ENCODE data around the gene SLA2.
"Not testable (repeated sequence)": the region's sequence is repeated elsewhere in the genome, so short reads cannot be mapped to it uniquely, and the experiment has no call there.

Gene SLA2

DNA sequence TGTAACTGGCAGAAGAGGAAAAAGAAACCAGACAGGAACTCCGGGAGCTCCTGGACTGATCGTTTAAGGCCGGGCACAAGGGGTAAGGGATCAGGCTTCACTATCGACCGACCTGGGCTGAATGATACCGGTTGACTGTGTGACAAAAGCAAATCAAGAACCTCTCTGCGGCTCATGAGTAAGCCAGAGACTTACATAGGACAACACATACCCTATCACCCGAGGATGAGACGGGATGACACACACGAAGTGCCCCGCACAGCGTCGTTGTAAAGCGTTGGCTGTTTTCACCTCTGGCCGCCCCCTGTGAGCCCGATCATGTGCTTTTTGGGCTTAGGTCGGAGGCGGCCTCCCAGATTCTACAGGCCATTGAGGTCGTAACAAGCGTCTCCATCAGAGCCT, 73.3 kb downstream of the SLA2 start:
- DNase-seq = peak; percentile 58

DNA sequence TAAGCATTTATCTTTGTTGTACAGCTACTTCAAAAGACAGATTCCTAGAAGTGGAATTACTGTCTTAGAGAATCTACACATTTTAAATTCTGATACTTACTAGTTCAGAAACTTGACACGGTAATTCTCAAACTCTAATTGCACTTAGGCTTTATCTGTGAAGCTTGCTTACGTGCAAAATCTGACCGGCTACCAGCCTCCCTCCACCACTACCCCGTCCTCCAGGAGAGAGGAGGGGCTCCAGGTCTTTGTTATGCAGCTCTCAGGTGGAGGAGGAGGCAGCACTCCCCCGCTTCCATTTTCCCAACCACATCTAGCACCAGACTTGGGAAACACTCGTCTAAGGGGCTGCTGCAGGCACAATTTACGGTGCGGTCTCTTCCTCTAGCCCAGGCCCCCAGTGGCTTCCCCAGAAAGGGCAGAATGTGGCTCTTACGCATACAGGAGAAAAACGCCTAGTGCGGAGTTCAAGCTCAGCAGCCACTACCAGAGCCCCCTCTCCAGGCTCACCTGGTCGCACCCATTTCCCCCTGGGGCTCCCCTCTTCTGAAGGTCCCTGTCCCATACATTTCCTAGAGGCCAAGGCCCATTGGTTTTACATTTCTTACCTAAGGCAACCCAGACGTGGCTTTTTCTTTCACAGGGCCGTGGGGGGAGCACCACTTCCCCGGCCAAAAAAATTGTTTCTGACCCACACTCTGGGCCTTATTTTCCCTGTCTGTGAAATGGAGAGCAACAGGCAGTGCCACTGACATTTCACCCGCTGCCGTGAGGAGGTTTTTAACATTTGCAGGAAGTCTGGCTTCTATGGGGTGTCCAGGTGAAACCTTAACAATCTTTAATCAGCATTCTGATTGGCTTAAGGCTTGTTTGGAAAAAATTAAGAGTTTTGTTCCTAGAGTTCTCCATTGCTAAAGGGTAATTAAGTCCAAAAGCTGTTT, 74.2 kb downstream of the SLA2 start:
- no peak for DNase-seq

DNA sequence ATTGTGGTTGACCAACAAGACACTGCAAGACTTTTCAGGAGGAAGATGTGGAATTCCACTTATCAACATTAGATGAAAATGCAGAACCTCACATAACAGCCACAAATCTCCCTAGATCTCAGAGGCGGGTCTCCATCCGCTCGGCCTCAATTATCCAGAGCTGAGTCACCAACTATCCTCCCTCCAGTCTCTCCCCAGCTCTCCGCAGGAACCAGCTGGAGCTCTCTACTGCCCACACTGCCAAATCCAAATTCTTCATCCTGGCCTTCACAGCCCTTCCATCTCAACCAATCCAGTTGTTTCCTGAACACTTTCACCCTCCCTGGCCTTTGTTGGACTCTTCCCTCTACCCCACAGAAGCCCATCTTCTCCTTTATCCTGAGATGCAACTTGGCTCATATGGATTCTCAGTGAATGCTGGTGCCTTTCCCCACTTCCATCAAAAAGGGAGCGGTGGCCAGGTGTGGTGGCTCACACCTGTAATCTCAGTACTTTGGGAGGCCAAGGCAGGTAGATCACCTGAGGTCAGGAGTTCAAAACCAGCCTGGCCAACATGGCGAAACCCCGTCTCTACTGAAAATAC, 76.1 kb downstream of the SLA2 start:
- DNase-seq = no peak

DNA sequence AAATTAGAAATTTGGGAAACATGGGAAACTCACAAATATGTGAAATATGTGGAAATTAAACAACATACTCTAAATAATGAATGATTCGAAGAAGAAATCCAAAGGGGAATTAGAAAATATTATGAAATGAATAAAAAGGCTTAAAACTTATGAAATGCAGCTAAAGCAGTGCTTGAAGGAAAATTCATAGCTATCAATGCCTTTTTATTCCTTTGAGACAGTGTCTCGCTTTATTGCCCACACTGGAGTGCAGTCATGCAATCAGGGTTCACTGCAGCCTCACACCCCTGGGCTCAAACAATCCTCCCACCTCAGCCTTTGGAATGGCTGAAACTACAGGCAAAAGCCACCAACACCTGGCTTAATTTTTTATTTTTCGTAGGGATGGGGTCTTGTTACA, 80.5 kb downstream of the SLA2 start:
- no peak for DNase-seq

DNA sequence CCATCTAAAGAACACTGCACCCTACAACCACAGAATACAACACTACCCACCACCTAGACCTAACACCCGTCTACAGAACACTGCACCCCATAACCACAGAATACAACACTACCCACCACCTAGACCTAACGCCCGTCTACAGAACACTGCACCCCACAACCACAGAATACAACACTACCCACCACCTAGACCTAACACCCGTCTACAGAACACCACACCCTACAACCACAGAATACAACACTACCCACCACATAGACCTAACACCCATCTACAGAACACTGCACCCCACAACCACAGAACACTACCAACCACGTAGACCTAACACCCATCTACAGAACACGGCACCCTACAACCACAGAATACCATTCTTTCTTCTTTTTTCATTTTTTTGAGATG, 81.3 kb downstream of the SLA2 start:
- DNase-seq = not testable (repeated sequence)

DNA sequence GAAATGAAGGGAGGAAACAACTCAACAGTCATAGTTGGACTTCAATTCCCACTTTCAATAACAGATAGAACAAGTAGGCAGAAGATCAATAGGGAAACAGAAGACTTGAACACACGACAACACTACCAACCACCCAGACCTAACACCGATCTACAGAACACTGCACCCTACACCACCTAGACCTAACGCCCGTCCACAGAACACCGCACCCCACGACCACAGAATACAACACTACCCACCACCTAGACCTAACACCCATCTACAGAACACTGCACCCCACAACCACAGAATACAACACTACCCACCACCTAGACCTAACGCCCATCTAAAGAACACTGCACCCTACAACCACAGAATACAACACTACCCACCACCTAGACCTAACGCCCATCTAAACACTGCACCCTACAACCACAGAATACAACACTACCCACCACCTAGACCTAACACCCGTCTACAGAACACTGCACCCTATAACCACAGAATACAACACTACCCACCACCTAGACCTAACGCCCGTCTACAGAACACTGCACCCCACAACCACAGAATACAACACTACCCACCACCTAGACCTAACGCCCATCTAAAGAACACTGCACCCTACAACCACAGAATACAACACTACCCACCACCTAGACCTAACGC, 81.8 kb downstream of the SLA2 start:
- DNase-seq = not testable (repeated sequence)

DNA sequence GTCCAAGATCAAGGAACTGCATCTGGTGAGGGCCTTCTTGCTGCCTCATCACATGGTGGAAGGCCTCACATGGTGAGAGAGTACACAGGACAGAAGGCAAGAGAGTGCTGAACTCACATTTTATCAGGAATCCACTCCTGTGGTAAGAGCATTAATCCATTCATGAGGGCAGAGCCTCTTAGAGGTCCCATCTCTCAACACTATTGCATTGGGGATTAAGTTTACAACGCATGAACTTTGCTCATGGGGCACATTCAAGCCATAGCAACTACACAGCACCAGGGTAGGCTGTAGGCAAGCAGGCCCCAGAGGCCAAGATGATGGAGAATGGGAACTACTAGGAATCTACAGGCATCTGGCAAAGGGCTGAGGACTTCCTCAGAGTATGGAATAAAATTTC, 82.6 kb downstream of the SLA2 start:
- no peak for DNase-seq

DNA sequence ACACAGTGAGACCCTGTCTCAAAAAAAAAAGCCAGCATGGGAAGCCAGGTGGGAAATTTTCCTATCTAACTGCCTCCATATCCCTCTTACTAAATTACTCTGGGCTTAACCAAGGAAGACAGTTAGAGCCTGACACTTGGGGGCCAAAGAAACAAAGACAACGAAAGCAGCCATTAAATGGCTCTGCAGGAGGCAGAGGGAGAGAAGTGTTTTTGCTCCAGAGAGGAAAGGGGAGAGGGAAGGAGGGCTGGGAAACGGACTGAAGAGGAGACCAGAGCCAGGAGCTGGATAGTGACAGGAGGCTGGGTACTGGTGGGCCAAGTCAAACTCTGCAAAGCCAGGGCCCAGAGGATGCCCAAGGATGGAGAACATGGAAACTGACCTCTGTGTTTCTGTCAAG, 83.3 kb downstream of the SLA2 start:
- DNase-seq = no peak

Measured in activated CD4-positive, alpha-beta T cell treated with anti-CD3 and anti-CD28 coated beads, Interleukin-2, Interleukin-6, amounts not matched to agents 100 ng/mL and 50 ng/mL, durations not matched to agents 16 hours and 8 hours (primary cell).